Loucy (cell line): ENCODE data around the gene GATB.

Experiments
- H2AFZ ChIP-seq: fragments of 200-600 bp; sonication (generic); 2 replicates; pipeline ENCODE4 v1.6.0; 2016; ENCODE audit warnings: antibody characterized with exemption, mild to moderate bottlenecking, low read length, moderate library complexity
- H3F3A ChIP-seq: fragments of 200-600 bp; 2 replicates; pipeline ENCODE4 v1.6.0; 2016; ENCODE audit warnings: antibody characterized with exemption, low read depth, mild to moderate bottlenecking
- H3K27me3 ChIP-seq: fragments of 200-600 bp; sonication (generic); 2 replicates; pipeline ENCODE4 v1.6.1; 2014; ENCODE audit warnings: low read length, mild to moderate bottlenecking; ENCODE audit not compliant: insufficient read depth, poor library complexity, severe bottlenecking
- H3K36me3 ChIP-seq: fragments of 200-600 bp; sonication (generic); 2 replicates; pipeline ENCODE4 v1.6.1; 2016; ENCODE audit warnings: low read length; ENCODE audit not compliant: insufficient read depth
- H3K4me1 ChIP-seq: fragments of 200-600 bp; sonication (generic); 2 replicates; pipeline ENCODE4 v1.5.1; 2014; ENCODE audit warnings: low read length, mild to moderate bottlenecking; ENCODE audit not compliant: insufficient read depth, poor library complexity, severe bottlenecking
- H3K4me2 ChIP-seq: fragments of 200-600 bp; sonication (generic); 2 replicates; pipeline ENCODE4 v1.6.0; 2014; ENCODE audit warnings: antibody characterized with exemption, low read length, low read depth, mild to moderate bottlenecking; ENCODE audit not compliant: poor library complexity, severe bottlenecking
- H3K4me3 ChIP-seq: fragments of 200-600 bp; sonication (generic); 2 replicates; pipeline ENCODE4 v1.5.1; 2014; ENCODE audit warnings: low read length, mild to moderate bottlenecking, mixed read lengths; ENCODE audit not compliant: poor library complexity, severe bottlenecking
- H3K79me2 ChIP-seq: fragments of 200-600 bp; sonication (generic); 2 replicates; pipeline ENCODE4 v1.6.1; 2014; ENCODE audit warnings: low read length; ENCODE audit not compliant: insufficient read depth
- H3K9ac ChIP-seq: fragments of 200-600 bp; sonication (generic); 2 replicates; pipeline ENCODE4 v1.6.0; 2014; ENCODE audit warnings: mild to moderate bottlenecking, low read depth, low read length, moderate library complexity; ENCODE audit not compliant: poor library complexity, severe bottlenecking
- H3K9me2 ChIP-seq: fragments of 200-600 bp; sonication (generic); replicated peaks from 2 replicates; pipeline ENCODE4 v1.6.1; 2016; ENCODE audit warnings: low read depth, low read length, mixed read lengths
- H3K9me3 ChIP-seq: fragments of 200-600 bp; sonication (generic); 2 replicates; pipeline ENCODE4 v1.6.1; 2014; ENCODE audit warnings: mild to moderate bottlenecking, antibody characterized with exemption, low read length, low read depth; ENCODE audit not compliant: insufficient read depth
- H4K20me1 ChIP-seq: fragments of 200-600 bp; sonication (generic); 2 replicates; pipeline ENCODE4 v1.6.0; 2014; ENCODE audit warnings: antibody characterized with exemption, low read length, mild to moderate bottlenecking; ENCODE audit not compliant: insufficient read depth, poor library complexity, severe bottlenecking
- CTCF ChIP-seq: fragments of 200-600 bp; sonication (generic); conservative IDR thresholded peaks from 2 replicates; pipeline ENCODE4 v1.5.1; 2014; ENCODE audit warnings: mild to moderate bottlenecking, antibody characterized with exemption, low read length
- EZH2phosphoT487 ChIP-seq: fragments of 200-600 bp; IDR thresholded peaks from 2 replicates; pipeline ENCODE4 v1.6.1; 2018; ENCODE audit warnings: antibody characterized with exemption, mild to moderate bottlenecking, moderate library complexity, borderline replicate concordance

Gene GATB

DNA sequence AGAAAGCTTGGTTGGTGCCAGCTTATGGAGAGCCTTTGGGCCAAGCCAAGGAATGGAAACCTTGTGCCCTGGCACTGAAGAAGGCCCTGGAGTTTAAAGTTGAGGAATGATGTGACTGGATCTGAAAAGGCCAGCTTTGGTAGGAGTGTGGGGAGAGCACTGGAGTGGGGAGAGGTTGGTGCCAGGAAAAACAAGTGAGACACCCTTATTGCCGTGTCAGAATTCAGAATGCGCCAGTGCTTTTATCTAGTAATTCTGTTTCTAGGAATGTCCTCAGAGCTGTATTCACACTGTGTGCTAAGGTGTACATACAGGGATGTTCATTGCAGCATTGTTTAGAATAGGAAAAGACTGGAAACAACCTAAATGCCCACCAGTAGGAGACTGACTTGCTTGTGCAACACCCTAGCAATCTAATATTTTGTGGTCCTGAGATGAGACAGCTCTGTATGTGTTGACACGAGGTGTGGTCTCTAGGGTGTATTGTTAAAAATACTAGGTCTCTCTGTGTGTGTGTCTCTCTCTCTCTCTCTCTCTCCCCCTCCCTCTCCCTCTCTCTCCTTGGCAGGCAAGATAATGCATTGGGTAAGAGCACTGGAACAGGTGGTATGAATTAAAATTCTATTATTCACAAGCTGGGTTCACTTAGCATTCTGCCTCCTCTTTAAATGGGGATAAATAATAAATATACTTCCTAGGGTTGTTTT, 107.8 kb downstream of the GATB start:
- H3K4me2 ChIP-seq: no peak overlapping the region

GRCh38 chr4:151651496-151651895, 109.3 kb downstream of the GATB start:
- Histone ChIP-seq H3K36me3 (no peaks in the 10 kb centered on the region), H3K4me1 (no peaks in the 10 kb centered on the region), H2AFZ (no peak overlapping the region), H3K4me3 (no peak overlapping the region), H3F3A (no peaks in the 10 kb centered on the region), H3K27me3 (no peaks in the 10 kb centered on the region), H3K9ac (no peak overlapping the region), H4K20me1 (no peaks in the 10 kb centered on the region), H3K9me2 (no peaks in the 10 kb centered on the region), H3K9me3 (no peaks in the 10 kb centered on the region), H3K4me2 (no peak overlapping the region), H3K79me2 (no peaks in the 10 kb centered on the region)
- TF ChIP-seq CTCF (no peak), EZH2phosphoT487 (no peak)

More for the DNA sequence above, 107.8 kb downstream of the GATB start:
- Histone ChIP-seq H3K9me2 (no peaks in the 10 kb centered on the region), H3K36me3 (no peaks in the 10 kb centered on the region), H3K4me1 (no peaks in the 10 kb centered on the region), H3K79me2 (no peaks in the 10 kb centered on the region), H4K20me1 (no peaks in the 10 kb centered on the region), H2AFZ (no peak overlapping the region), H3K9ac (no peak overlapping the region), H3K27me3 (no peaks in the 10 kb centered on the region), H3K4me3 (no peak overlapping the region), H3F3A (no peaks in the 10 kb centered on the region), H3K9me3 (no peaks in the 10 kb centered on the region)
- no peak for TF ChIP-seq EZH2phosphoT487
- TF ChIP-seq CTCF: no peak

DNA sequence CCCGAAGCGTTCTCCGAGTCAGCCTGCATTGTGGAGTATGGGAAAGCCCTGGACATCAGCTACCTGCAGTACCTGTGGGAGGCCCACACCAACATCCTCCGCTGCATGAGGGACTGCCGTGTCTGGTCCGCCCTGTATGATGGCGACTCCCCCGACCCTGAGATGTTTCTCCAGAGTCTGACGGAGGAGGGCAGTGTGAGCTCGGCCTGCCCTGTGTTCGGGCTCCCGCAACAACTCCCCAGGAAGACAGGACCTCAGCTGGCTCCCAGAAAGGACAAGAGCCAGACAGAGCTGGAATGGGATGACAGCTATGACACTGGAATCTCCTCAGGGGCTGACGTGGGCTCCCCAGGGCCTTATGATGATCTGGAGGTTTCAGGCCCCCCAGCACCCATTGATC, 111.3 kb downstream of the GATB start:
- H3K9me2 ChIP-seq: no peaks in the 10 kb centered on the region
- no peaks in the 10 kb centered on the region for H3F3A ChIP-seq
- H3K4me3 ChIP-seq: no peak overlapping the region
- TF ChIP-seq CTCF (no peak), EZH2phosphoT487 (no peak)
- H3K9ac ChIP-seq: no peak overlapping the region
- H3K4me1 ChIP-seq: no peaks in the 10 kb centered on the region
- no peaks in the 10 kb centered on the region for H3K79me2 ChIP-seq
- no peaks in the 10 kb centered on the region for H3K27me3 ChIP-seq
- no peaks in the 10 kb centered on the region for H4K20me1 ChIP-seq
- no peaks in the 10 kb centered on the region for H3K36me3 ChIP-seq
- H3K4me2 ChIP-seq: no peak overlapping the region
- no peaks in the 10 kb centered on the region for H3K9me3 ChIP-seq
- H2AFZ ChIP-seq: no peak overlapping the region
